SK-N-SH (cell line): ENCODE measurements around the gene PTPRC. TPM values are rescaled to one million over a fixed set of nuclear protein-coding genes. Genes with fewer than 3 reads are reported as not detected.

Experiments used
- CTCF ChIA-PET: fragments of 300-600, 350-600 bp; formaldehyde crosslinking; extraction: SDS; loops from one replicate; lab custom pipeline; 2021; lab: Yijun Ruan, JAX
- POLR2A ChIA-PET: fragments of 350-600 bp; sonication (Branson Sonifier 250); formaldehyde crosslinking; extraction: SDS; loops from one replicate; lab custom pipeline; 2020; ENCODE audit warnings: antibody characterized with exemption, inconsistent platforms; lab: Yijun Ruan, JAX
- DNase-seq: peaks from one replicate; pipeline ENCODE4 v3.0.0; 2012
- H2AFZ ChIP-seq: fragments of 200-600 bp; sonication (generic); 2 replicates; pipeline ENCODE4 v1.8.1; 2016; ENCODE audit warnings: antibody characterized with exemption, mild to moderate bottlenecking, low read depth
- H3F3A ChIP-seq: fragments of 200-600 bp; sonication (generic); replicated peaks from 2 replicates; pipeline ENCODE3; 2016; ENCODE audit warnings: antibody characterized with exemption, mild to moderate bottlenecking; ENCODE audit not compliant: insufficient read depth
- H3K27ac ChIP-seq, 2 experiments: fragments of 200-500 bp in 1 of 2; fragments of 200-600 bp in 1 of 2; sonication (Bioruptor generic) in 1 of 2; sonication (generic), shearing (Covaris generic) in 1 of 2; 2 replicates each; pipeline versions ENCODE4 v1.5.1 to v1.6.1; 2014 to 2016; ENCODE audit warnings: low read depth in 2 of 2, inconsistent platforms in 1 of 2, low read length in 1 of 2, mild to moderate bottlenecking in 1 of 2, mixed read lengths in 1 of 2
- H3K27me3 ChIP-seq: fragments of 200-600 bp; sonication (generic), shearing (Covaris generic); 2 replicates; pipeline ENCODE4 v1.6.1; 2016; ENCODE audit warnings: mixed run types; ENCODE audit not compliant: insufficient read depth
- H3K36me3 ChIP-seq, 2 experiments: fragments of 200-500 bp in 1 of 2; fragments of 200-600 bp in 1 of 2; sonication (Bioruptor generic) in 1 of 2; sonication (generic) in 1 of 2; replicated peaks in 1 of 2; 2 replicates each; pipeline versions ENCODE3 to v1.5.1; 2014 to 2016; ENCODE audit warnings: low read length in 1 of 2, mild to moderate bottlenecking in 1 of 2; ENCODE audit not compliant: insufficient read depth in 2 of 2, control insufficient read depth in 1 of 2
- H3K4me1 ChIP-seq, 2 experiments: fragments of 200-500 bp in 1 of 2; fragments of 200-600 bp in 1 of 2; sonication (Bioruptor generic) in 1 of 2; sonication (generic), shearing (Covaris generic) in 1 of 2; 2 replicates each; pipeline versions ENCODE4 v1.5.1 to v1.6.1; 2014 to 2016; ENCODE audit warnings: low read depth in 1 of 2, low read length in 1 of 2, mixed run types in 1 of 2; ENCODE audit not compliant: insufficient read depth in 2 of 2, control insufficient read depth in 1 of 2
- H3K4me2 ChIP-seq: fragments of 200-600 bp; sonication (generic), shearing (Covaris generic); 2 replicates; pipeline ENCODE4 v1.6.1; 2017; ENCODE audit warnings: mixed run types
- H3K4me3 ChIP-seq, 2 experiments: fragments of 200-500 bp in 1 of 2; fragments of 200-600 bp in 1 of 2; sonication (Bioruptor generic) in 1 of 2; sonication (generic), shearing (Covaris generic) in 1 of 2; 2 replicates each; pipeline versions ENCODE4 v1.5.1 to v1.8.1; 2014 to 2016; ENCODE audit warnings: low read depth in 2 of 2, inconsistent platforms in 1 of 2, low read length in 1 of 2, mild to moderate bottlenecking in 1 of 2, mixed read lengths in 1 of 2, moderate library complexity in 1 of 2
- H3K79me2 ChIP-seq: fragments of 200-600 bp; sonication (generic); 2 replicates; pipeline ENCODE4 v1.8.1; 2017; ENCODE audit warnings: mild to moderate bottlenecking; ENCODE audit not compliant: insufficient read depth
- H3K9ac ChIP-seq: fragments of 200-600 bp; sonication (generic); 2 replicates; pipeline ENCODE4 v1.6.1; 2017; ENCODE audit warnings: mixed run types
- H3K9me2 ChIP-seq: fragments of 200-600 bp; sonication (generic); 2 replicates; pipeline ENCODE4 v1.6.1; 2017; ENCODE audit warnings: mixed run types
- H3K9me3 ChIP-seq: fragments of 200-600 bp; sonication (generic); 2 replicates; pipeline ENCODE4 v1.6.1; 2017; ENCODE audit warnings: mixed run types, mild to moderate bottlenecking, moderate library complexity
- H4K20me1 ChIP-seq: fragments of 200-600 bp; sonication (generic); 2 replicates; pipeline ENCODE4 v1.6.1; 2017; ENCODE audit warnings: mild to moderate bottlenecking, mixed run types; ENCODE audit not compliant: insufficient read depth
- CHD2 ChIP-seq: fragments of 150-350 bp; IDR thresholded peaks from 2 replicates; pipeline ENCODE4 v1.6.1; 2018; ENCODE audit warnings: low read length; ENCODE audit not compliant: partially characterized antibody
- ELF1 ChIP-seq: IDR thresholded peaks from 2 replicates; pipeline ENCODE4 v1.4.0; 2012
- EP300 ChIP-seq, 2 experiments: IDR thresholded peaks; 2 replicates each; pipeline versions ENCODE4 v1.4.0 to v1.6.1; 2012; ENCODE audit warnings: borderline replicate concordance in 1 of 2, low read depth in 1 of 2, low read length in 1 of 2
- FOSL2 ChIP-seq: IDR thresholded peaks from 2 replicates; pipeline ENCODE4 v1.4.0; 2012; ENCODE audit warnings: low read depth, mild to moderate bottlenecking, moderate library complexity, borderline replicate concordance
- FOXJ3 ChIP-seq: sonication (generic); formaldehyde crosslinking; IDR thresholded peaks from 2 replicates; pipeline ENCODE4 v1.5.1; 2020; ENCODE audit warnings: mild to moderate bottlenecking, missing genetic modification reagents
- FOXM1 ChIP-seq: IDR thresholded peaks from 2 replicates; pipeline ENCODE4 v1.4.0; 2012; ENCODE audit warnings: low read depth, mild to moderate bottlenecking
- GABPA ChIP-seq: IDR thresholded peaks from 2 replicates; pipeline ENCODE4 v1.4.0; 2012; ENCODE audit warnings: low read depth, mild to moderate bottlenecking
- GATA2 ChIP-seq: sonication (generic); formaldehyde crosslinking; IDR thresholded peaks from 2 replicates; pipeline ENCODE4 v1.5.0; 2020; ENCODE audit warnings: mild to moderate bottlenecking, missing genetic modification reagents
- IRF3 ChIP-seq: fragments of 150-350 bp; IDR thresholded peaks from 2 replicates; pipeline ENCODE4 v1.6.1; 2016; ENCODE audit warnings: mild to moderate bottlenecking, low read depth, low read length
- JUND ChIP-seq: IDR thresholded peaks from 2 replicates; pipeline ENCODE4 v1.4.0; 2012
- MAX ChIP-seq: IDR thresholded peaks from 2 replicates; pipeline ENCODE4 v1.4.0; 2012; ENCODE audit warnings: low read depth
- MEF2A ChIP-seq: IDR thresholded peaks from 2 replicates; pipeline ENCODE4 v1.4.0; 2012; ENCODE audit warnings: low read depth, borderline replicate concordance
- NFIC ChIP-seq: IDR thresholded peaks from 2 replicates; pipeline ENCODE4 v1.4.0; 2012; ENCODE audit warnings: borderline replicate concordance
- NRF1 ChIP-seq: IDR thresholded peaks from 2 replicates; pipeline ENCODE4 v1.6.1; 2012; ENCODE audit warnings: low read depth, mild to moderate bottlenecking, low read length
- RAD21 ChIP-seq: IDR thresholded peaks from 2 replicates; pipeline ENCODE4 v1.6.1; 2012; ENCODE audit warnings: mild to moderate bottlenecking, low read length
- REST ChIP-seq: IDR thresholded peaks from 2 replicates; pipeline ENCODE4 v1.6.1; 2012; ENCODE audit warnings: mild to moderate bottlenecking, low read depth, low read length, moderate library complexity
- RFX5 ChIP-seq: IDR thresholded peaks from 2 replicates; pipeline ENCODE4 v1.6.1; 2012; ENCODE audit warnings: mild to moderate bottlenecking, improper control_type of control experiment, low read length
- RXRA ChIP-seq: IDR thresholded peaks from 2 replicates; pipeline ENCODE4 v1.4.0; 2012; ENCODE audit warnings: low read depth, mild to moderate bottlenecking, borderline replicate concordance
- SIN3A ChIP-seq: IDR thresholded peaks from 2 replicates; pipeline ENCODE4 v1.6.1; 2012; ENCODE audit warnings: low read depth, mild to moderate bottlenecking, low read length, moderate library complexity, borderline replicate concordance
- SMC3 ChIP-seq: IDR thresholded peaks from 2 replicates; pipeline ENCODE4 v1.6.1; 2012; ENCODE audit warnings: low read depth, low read length, improper control_type of control experiment
- TAF1 ChIP-seq: IDR thresholded peaks from 2 replicates; pipeline ENCODE4 v1.6.1; 2012; ENCODE audit warnings: low read depth, mild to moderate bottlenecking, low read length, moderate library complexity, borderline replicate concordance
- TCF12 ChIP-seq: IDR thresholded peaks from 2 replicates; pipeline ENCODE4 v1.4.0; 2012
- YY1 ChIP-seq: IDR thresholded peaks from 2 replicates; pipeline ENCODE4 v1.4.0; 2012; ENCODE audit warnings: low read depth, mild to moderate bottlenecking
- polyA plus RNA-seq, 3 experiments: library from polyadenylated mRNA; depleted of rRNA; stranded (reverse); fragments of >200 nt; gene quantifications; 2 replicates each; pipeline ENCODE4 v1.2.3, GENCODE V29; 2012
- TF ChIP-seq, protein P1 (sequence below): IDR thresholded peaks from 2 replicates; pipeline ENCODE4 v1.4.0; 2012; ENCODE audit warnings: low read depth, borderline replicate concordance
- TF ChIP-seq, protein P2 (sequence below): fragments of 150-350 bp; IDR thresholded peaks from 2 replicates; pipeline ENCODE4 v1.6.1; 2017; ENCODE audit warnings: antibody characterized with exemption, low read length, low read depth, borderline replicate concordance
- TF ChIP-seq, protein P3 (sequence below): IDR thresholded peaks from 2 replicates; pipeline ENCODE4; 2012

PTPRC gene
- polyA plus RNA-seq, 1 of the 3 experiments (the other 2 are of a cell fraction) = 0.03 TPM

GRCh38 chr1:198686069-198686728 is 47.4 kb downstream of the PTPRC start:
- no peaks in the 10 kb centered on the region for H3K36me3 ChIP-seq
- H3F3A ChIP-seq = peaks cover 18% of the 10 kb centered on the region
- H3K4me1 ChIP-seq = peaks cover 32 to 39% of the 10 kb centered on the region in 2 experiments; a peak in 3 of 4 replicates
- no peak for DNase-seq
- ChIA-PET POLR2A (no interaction called here), CTCF (interaction anchor here (0.6 to 3.1 kb wide), 39 partner anchors 9 to 1166 kb away, joined by 3 to 20 read pairs (median 3); partner anchors contain the start of genes C1orf53 and LHX9)
- H4K20me1 ChIP-seq = no peaks in the 10 kb centered on the region
- H3K27ac ChIP-seq = peak overlapping the region; percentile 27 to 77
- H3K4me3 ChIP-seq = no peak overlapping the region
- H3K9ac ChIP-seq = no peak overlapping the region
- H3K9me3 ChIP-seq = no peaks in the 10 kb centered on the region
- no peaks in the 10 kb centered on the region for H3K27me3 ChIP-seq
- no peak overlapping the region for H3K4me2 ChIP-seq
- H3K79me2 ChIP-seq = no peaks in the 10 kb centered on the region
- no peaks in the 10 kb centered on the region for H3K9me2 ChIP-seq
- no peak overlapping the region for H2AFZ ChIP-seq
- TF ChIP-seq JUND = peak; percentile 49; the same call in 1 of the 2 replicates
- TF ChIP-seq, protein P1, sequence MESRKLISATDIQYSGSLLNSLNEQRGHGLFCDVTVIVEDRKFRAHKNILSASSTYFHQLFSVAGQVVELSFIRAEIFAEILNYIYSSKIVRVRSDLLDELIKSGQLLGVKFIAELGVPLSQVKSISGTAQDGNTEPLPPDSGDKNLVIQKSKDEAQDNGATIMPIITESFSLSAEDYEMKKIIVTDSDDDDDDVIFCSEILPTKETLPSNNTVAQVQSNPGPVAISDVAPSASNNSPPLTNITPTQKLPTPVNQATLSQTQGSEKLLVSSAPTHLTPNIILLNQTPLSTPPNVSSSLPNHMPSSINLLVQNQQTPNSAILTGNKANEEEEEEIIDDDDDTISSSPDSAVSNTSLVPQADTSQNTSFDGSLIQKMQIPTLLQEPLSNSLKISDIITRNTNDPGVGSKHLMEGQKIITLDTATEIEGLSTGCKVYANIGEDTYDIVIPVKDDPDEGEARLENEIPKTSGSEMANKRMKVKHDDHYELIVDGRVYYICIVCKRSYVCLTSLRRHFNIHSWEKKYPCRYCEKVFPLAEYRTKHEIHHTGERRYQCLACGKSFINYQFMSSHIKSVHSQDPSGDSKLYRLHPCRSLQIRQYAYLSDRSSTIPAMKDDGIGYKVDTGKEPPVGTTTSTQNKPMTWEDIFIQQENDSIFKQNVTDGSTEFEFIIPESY = no peak
- no peak for TF ChIP-seq ELF1
- TF ChIP-seq REST = no peak
- TF ChIP-seq YY1 = no peak
- no peak for TF ChIP-seq RFX5
- TF ChIP-seq RAD21 = peak; percentile 76
- TF ChIP-seq, protein P2, sequence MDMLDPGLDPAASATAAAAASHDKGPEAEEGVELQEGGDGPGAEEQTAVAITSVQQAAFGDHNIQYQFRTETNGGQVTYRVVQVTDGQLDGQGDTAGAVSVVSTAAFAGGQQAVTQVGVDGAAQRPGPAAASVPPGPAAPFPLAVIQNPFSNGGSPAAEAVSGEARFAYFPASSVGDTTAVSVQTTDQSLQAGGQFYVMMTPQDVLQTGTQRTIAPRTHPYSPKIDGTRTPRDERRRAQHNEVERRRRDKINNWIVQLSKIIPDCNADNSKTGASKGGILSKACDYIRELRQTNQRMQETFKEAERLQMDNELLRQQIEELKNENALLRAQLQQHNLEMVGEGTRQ = no peak
- no peak for TF ChIP-seq SIN3A
- TF ChIP-seq RXRA = no peak
- TF ChIP-seq FOSL2 = peak; percentile 37; the same call in 1 of the 2 replicates
- no peak for TF ChIP-seq NFIC
- TF ChIP-seq, protein P3, sequence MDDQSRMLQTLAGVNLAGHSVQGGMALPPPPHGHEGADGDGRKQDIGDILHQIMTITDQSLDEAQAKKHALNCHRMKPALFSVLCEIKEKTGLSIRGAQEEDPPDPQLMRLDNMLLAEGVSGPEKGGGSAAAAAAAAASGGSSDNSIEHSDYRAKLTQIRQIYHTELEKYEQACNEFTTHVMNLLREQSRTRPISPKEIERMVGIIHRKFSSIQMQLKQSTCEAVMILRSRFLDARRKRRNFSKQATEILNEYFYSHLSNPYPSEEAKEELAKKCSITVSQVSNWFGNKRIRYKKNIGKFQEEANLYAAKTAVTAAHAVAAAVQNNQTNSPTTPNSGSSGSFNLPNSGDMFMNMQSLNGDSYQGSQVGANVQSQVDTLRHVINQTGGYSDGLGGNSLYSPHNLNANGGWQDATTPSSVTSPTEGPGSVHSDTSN = no peak
- no peak for TF ChIP-seq GABPA
- no peak for TF ChIP-seq FOXJ3 (CRISPR knock-in tag)
- TF ChIP-seq GATA2 (CRISPR knock-in tag) = no peak
- peak; percentile 62; the same call in 1 of the 2 replicates for TF ChIP-seq TCF12
- no peak for TF ChIP-seq FOXM1
- no peak for TF ChIP-seq EP300 (IDR thresholded peaks at IDR 0.05; ENCODE audit: borderline replicate concordance in 1 of 2, low read depth in 1 of 2, low read length in 1 of 2)
- no peak for TF ChIP-seq IRF3
- no peak for TF ChIP-seq MAX
- TF ChIP-seq CHD2 = no peak
- TF ChIP-seq MEF2A = no peak
- TF ChIP-seq NRF1 = no peak
- TF ChIP-seq TAF1 = no peak
- peak; percentile 43 for TF ChIP-seq SMC3
